ENCODE measurements around the gene A1BG. TPM values are rescaled to one million over a fixed set of nuclear protein-coding genes. Genes with fewer than 3 reads are reported as not detected.
"Not testable (repeated sequence)": the region's sequence is repeated elsewhere in the genome, so short reads cannot be mapped to it uniquely, and the experiment has no call there.

A1BG gene
- total and polyA plus RNA-seq, 10 donors = 10.8 to 76.5 (median 34.6) TPM

DNA sequence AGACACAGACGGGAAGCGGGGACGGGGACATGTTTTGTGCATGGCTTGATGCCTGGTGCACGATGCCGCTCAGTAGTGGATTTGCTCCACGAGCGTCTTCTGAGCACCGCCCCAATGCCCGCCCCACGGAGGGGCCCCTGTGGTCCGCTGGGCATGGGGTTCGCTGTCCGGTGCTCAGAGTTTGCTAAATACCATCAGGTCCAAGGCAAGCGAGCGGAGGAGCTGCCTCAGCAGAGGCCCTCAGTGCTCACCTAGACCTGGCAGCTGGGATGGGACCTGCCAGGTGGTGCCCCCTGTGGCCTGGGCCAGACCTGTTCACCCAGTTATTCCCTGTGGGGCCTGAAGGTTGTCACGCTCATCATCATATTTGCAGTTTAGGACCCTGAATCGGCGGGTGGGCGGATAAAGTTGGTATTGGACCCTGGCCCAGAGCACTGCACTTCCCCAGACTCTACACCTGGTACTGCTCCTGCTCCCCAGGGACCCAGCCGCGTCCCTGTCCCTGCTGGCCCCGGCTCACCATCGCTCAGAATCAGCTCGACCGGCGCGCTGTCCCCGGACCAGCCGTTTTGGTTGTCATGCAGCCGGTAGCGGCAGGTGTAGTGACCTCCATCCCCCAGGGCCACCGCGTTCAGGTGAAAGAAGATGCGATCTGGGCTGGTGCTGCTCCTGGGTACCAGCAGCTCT, 2.3 kb downstream of the A1BG start:
- DNase-seq = no peak
- H3K9me3 ChIP-seq = no peaks in the 10 kb centered on the region
- intact Hi-C loops (cut with DNase I; ENCODE audit: low total_unique reads) = no loop called here
- TF ChIP-seq, protein P1, sequence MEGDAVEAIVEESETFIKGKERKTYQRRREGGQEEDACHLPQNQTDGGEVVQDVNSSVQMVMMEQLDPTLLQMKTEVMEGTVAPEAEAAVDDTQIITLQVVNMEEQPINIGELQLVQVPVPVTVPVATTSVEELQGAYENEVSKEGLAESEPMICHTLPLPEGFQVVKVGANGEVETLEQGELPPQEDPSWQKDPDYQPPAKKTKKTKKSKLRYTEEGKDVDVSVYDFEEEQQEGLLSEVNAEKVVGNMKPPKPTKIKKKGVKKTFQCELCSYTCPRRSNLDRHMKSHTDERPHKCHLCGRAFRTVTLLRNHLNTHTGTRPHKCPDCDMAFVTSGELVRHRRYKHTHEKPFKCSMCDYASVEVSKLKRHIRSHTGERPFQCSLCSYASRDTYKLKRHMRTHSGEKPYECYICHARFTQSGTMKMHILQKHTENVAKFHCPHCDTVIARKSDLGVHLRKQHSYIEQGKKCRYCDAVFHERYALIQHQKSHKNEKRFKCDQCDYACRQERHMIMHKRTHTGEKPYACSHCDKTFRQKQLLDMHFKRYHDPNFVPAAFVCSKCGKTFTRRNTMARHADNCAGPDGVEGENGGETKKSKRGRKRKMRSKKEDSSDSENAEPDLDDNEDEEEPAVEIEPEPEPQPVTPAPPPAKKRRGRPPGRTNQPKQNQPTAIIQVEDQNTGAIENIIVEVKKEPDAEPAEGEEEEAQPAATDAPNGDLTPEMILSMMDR (IDR thresholded peaks at IDR 0.05 in 8 of 11, conservative IDR thresholded peaks at IDR 0.05 in 3 of 11) = no peak
- no peak for TF ChIP-seq POLR2AphosphoS5 (IDR thresholded peaks at IDR 0.05)
- TF ChIP-seq POLR2A (IDR thresholded peaks at IDR 0.05) = no peak
- no peak overlapping the region for H3K27ac ChIP-seq
- peaks cover 0 to 24% (median 3%) of the 10 kb centered on the region in 6 donors for H3K36me3 ChIP-seq
- H3K27me3 ChIP-seq (replicated peaks in 1 of 7) = peaks cover 0 to 58% (median 2%) of the 10 kb centered on the region in 7 donors
- peaks cover 1 to 58% (median 37%) of the 10 kb centered on the region in 6 donors for H3K4me1 ChIP-seq
- 76 to 91% (median 87%) methylated on average over 34 of the region's 34 CpGs for WGBS, 5 donors
- no peak overlapping the region for H3K4me3 ChIP-seq

DNA sequence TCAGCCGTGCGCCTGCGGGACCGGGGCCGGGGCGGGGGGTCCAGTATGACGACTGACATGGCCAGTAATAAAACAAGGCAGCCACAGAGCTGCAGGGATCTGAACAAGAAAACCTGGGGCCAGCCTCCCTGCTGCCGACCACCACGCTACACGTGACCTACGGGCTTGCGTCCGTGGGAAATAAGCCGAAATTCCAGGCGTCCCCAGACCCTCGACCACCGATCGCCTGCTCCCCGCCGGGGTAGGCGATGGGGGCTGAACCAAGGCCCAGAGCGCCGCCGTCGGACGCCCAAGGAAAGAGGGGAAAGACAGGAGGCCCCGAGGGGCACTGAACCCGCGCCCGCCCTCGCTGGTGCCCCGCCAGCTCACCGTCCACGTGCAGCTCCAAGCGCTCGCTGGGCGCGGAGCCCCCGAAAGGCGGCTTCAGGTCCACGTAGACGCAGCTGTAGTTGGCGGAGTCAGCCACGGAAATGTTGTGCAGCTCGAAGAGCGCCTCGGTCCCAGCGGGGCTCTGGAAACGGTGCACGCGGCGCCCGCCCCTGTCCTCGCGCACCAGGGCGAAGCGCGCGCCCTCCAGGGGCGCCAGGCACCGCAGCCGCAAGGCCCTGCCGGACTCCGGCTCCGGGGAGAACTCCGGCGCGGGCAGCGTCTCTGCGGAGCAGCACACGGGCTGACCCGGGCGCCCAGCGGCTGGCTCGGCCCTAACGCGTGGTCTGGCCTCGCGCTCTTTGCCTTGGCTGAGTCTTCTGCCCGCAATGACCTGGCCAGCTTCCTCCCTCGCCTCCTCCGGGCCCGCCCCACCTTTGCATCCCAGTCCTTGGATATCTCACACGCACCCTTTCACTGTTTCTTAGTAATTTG, 3.1 kb downstream of the A1BG start:
- H3K36me3 ChIP-seq = peaks cover 0 to 24% (median 3%) of the 10 kb centered on the region in 6 donors
- WGBS, 5 donors = 29 to 78% (median 55%) methylated on average over 45 to 84 of the region's 84 CpGs
- no peaks in the 10 kb centered on the region for H3K9me3 ChIP-seq
- TF ChIP-seq POLR2A (IDR thresholded peaks at IDR 0.05) (no peak), POLR2AphosphoS5 (IDR thresholded peaks at IDR 0.05) (peak in 1 of 3 donors; percentile 10)
- H3K4me1 ChIP-seq = peaks cover 0 to 54% (median 33%) of the 10 kb centered on the region in 6 donors
- peak overlapping the region in 5 of 8 donors; percentile 3 to 43 (median 15) for H3K4me3 ChIP-seq
- no peak overlapping the region for H3K27ac ChIP-seq
- intact Hi-C loops (cut with DNase I; ENCODE audit: low total_unique reads) = no loop called here
- H3K27me3 ChIP-seq (replicated peaks in 1 of 7) = peaks cover 0 to 53% (median 2%) of the 10 kb centered on the region in 7 donors
- DNase-seq = no peak

DNA sequence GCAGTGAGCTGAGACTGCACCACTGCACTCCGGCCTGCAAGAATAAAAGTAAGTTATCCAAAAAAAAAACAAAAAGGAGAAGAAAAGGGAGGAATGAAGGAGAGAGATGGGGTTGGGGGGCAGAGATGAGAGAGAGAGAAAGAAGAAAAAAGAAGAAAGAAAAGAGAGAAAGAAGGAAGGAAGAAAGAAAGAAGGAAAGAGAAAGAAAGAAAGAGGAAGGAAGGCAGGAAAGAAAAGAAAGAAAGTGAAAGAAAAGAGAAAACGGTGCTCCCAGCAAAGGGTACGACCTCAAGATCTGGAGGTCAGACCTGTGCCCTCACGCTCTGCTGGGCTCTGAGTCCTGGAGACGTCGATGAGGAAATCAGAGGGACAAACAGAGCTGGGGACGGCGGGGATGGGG, 3.7 kb downstream of the A1BG start:
- Histone ChIP-seq H3K4me1 (peaks cover 0 to 53% (median 32%) of the 10 kb centered on the region in 6 donors), H3K4me3 (peak overlapping the region in 3 of 8 donors; percentile 4 to 43 (median 18)), H3K36me3 (peaks cover 0 to 24% (median 3%) of the 10 kb centered on the region in 6 donors), H3K9me3 (no peaks in the 10 kb centered on the region), H3K27ac (no peak overlapping the region), H3K27me3 (replicated peaks in 1 of 7) (peaks cover 0 to 51% (median 2%) of the 10 kb centered on the region in 7 donors)
- DNase-seq = peak; percentile 20
- 48 to 62% (median 55%) methylated on average over 8 of the region's 8 CpGs for WGBS, 5 donors
- no peak for TF ChIP-seq POLR2AphosphoS5 (IDR thresholded peaks at IDR 0.05)
- no peak for TF ChIP-seq POLR2A (IDR thresholded peaks at IDR 0.05)
- TF ChIP-seq, protein P1 (IDR thresholded peaks at IDR 0.05 in 8 of 11, conservative IDR thresholded peaks at IDR 0.05 in 3 of 11) = no peak
- intact Hi-C loops (cut with DNase I; ENCODE audit: low total_unique reads) = no loop called here

DNA sequence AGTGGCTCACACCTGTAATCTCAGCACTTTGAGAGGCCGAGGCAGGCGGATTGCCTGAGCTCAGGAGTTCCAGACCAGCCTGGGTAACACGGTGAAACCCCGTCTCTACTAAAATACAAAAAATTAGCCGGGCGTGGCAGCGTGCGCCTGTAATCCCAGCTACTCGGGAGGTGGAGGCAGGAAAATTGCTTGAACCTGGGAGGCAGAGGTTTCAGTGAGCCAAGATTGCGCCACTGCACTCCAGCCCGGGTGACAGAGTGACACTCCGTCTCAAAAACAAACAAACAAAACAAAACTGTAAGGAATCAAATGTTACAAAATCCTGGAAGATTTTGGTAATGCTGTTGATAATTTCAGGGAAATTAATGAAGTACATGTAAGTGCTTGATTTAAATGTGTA, 5.2 kb downstream of the A1BG start:
- peaks cover 0 to 51% (median 2%) of the 10 kb centered on the region in 7 donors for H3K27me3 ChIP-seq (replicated peaks in 1 of 7)
- H3K4me3 ChIP-seq = peak overlapping the region; percentile 31 to 76 (median 64)
- WGBS, 5 donors = 18 to 32% (median 29%) methylated on average over 12 of the region's 12 CpGs
- H3K36me3 ChIP-seq = peaks cover 0 to 21% (median 3%) of the 10 kb centered on the region in 6 donors
- intact Hi-C loops (cut with DNase I; ENCODE audit: low total_unique reads); H3K9me3 ChIP-seq; DNase-seq: not testable (repeated sequence)
- H3K4me1 ChIP-seq = peaks cover 0 to 53% (median 32%) of the 10 kb centered on the region in 6 donors
- H3K27ac ChIP-seq = peak overlapping the region in 7 of 8 donors; percentile 29 to 87 (median 82)

All from spleen (tissue), 11 donors.